ENCODE results near the gene CELSR3.

DNA sequence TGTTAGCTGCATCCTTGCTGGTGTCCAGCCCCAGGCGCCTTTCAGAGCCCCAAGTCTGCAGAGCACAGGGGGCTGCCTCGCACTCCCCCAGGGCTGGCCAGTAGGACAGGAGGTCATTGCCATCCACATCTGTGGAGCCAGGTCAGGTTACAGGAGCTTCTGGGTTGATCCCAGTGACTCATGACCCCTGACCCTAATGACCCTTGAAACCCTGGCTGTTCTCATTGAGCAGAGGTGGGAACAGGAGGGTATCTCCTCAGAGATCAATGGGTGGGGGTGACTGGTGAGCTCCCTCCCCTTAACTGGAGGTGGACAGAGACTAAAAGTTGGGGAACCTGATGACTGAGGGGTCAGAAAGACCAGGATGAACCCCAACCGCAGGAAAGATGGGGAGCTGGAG, 21.3 kb downstream of the CELSR3 start:
- TF ChIP-seq, protein P1, sequence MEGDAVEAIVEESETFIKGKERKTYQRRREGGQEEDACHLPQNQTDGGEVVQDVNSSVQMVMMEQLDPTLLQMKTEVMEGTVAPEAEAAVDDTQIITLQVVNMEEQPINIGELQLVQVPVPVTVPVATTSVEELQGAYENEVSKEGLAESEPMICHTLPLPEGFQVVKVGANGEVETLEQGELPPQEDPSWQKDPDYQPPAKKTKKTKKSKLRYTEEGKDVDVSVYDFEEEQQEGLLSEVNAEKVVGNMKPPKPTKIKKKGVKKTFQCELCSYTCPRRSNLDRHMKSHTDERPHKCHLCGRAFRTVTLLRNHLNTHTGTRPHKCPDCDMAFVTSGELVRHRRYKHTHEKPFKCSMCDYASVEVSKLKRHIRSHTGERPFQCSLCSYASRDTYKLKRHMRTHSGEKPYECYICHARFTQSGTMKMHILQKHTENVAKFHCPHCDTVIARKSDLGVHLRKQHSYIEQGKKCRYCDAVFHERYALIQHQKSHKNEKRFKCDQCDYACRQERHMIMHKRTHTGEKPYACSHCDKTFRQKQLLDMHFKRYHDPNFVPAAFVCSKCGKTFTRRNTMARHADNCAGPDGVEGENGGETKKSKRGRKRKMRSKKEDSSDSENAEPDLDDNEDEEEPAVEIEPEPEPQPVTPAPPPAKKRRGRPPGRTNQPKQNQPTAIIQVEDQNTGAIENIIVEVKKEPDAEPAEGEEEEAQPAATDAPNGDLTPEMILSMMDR (conservative IDR thresholded peaks at IDR 0.05; ENCODE audit: low read depth, low read length), result no peak
- TF ChIP-seq EZH2phosphoT487 (IDR thresholded peaks at IDR 0.05; ENCODE audit: borderline replicate concordance, low read length), result no peak

Measured in PC-3 (cell line).